Neural progenitor cell (in vitro differentiated cells): Measurements from ENCODE around the gene COG7. TPM values are rescaled to one million over a fixed set of nuclear protein-coding genes. Genes with fewer than 3 reads are reported as not detected.
"Not testable (repeated sequence)": the region's sequence is repeated elsewhere in the genome, so short reads cannot be mapped to it uniquely, and the experiment has no call there.

Experiments
- DNase-seq: peaks from one replicate; pipeline ENCODE4 v3.0.0-alpha.2; 2016; ENCODE audit warnings: low spot score
- H2AFZ ChIP-seq: fragments of 200-600 bp; sonication (generic); replicated peaks from 2 replicates; pipeline ENCODE4 v1.6.1; 2016; ENCODE audit warnings: antibody characterized with exemption
- H3F3A ChIP-seq: fragments of 200-600 bp; sonication (generic); 2 replicates; pipeline ENCODE4 v1.6.1; 2016; ENCODE audit warnings: antibody characterized with exemption, low read depth
- H3K27ac ChIP-seq: fragments of 200-600 bp; sonication (generic); 2 replicates; pipeline ENCODE4 v1.5.1; 2016; ENCODE audit warnings: mild to moderate bottlenecking
- H3K27me3 ChIP-seq: fragments of 200-600 bp; sonication (generic); 2 replicates; pipeline ENCODE4 v1.6.1; 2016; ENCODE audit warnings: mild to moderate bottlenecking, moderate library complexity
- H3K36me3 ChIP-seq: fragments of 200-600 bp; sonication (generic); 2 replicates; pipeline ENCODE4 v1.5.1; 2016
- H3K4me1 ChIP-seq: fragments of 200-600 bp; sonication (generic); 2 replicates; pipeline ENCODE4 v1.6.1; 2016; ENCODE audit warnings: mixed run types
- H3K4me2 ChIP-seq: fragments of 200-600 bp; sonication (generic); 2 replicates; pipeline ENCODE4 v1.6.1; 2016
- H3K4me3 ChIP-seq: fragments of 200-600 bp; sonication (generic); 2 replicates; pipeline ENCODE4 v1.5.1; 2016
- H3K79me2 ChIP-seq: fragments of 200-600 bp; sonication (generic); 2 replicates; pipeline ENCODE4 v1.6.1; 2016; ENCODE audit warnings: low read depth
- H3K9ac ChIP-seq: fragments of 200-600 bp; sonication (generic); 2 replicates; pipeline ENCODE4 v1.6.1; 2016
- H3K9me3 ChIP-seq: fragments of 200-600 bp; sonication (generic); 2 replicates; pipeline ENCODE4 v1.5.1; 2016; ENCODE audit warnings: low read depth
- H4K20me1 ChIP-seq: fragments of 200-600 bp; sonication (generic); 2 replicates; pipeline ENCODE4 v1.6.1; 2016; ENCODE audit warnings: low read depth
- H3K27ac Mint-ChIP-seq: 3 replicates; pipeline ENCODE4 v1.8.0; 2021; ENCODE audit warnings: mixed read lengths
- H3K27me3 Mint-ChIP-seq: 2 replicates; pipeline ENCODE4 v1.8.0; 2022; ENCODE audit warnings: low read depth, mild to moderate bottlenecking, inconsistent platforms, moderate library complexity, mixed read lengths; ENCODE audit not compliant: insufficient read depth
- H3K36me3 Mint-ChIP-seq: 3 replicates; pipeline ENCODE4 v1.8.0; 2021; ENCODE audit warnings: mixed read lengths
- H3K4me1 Mint-ChIP-seq: 3 replicates; pipeline ENCODE4 v1.8.0; 2021; ENCODE audit warnings: mixed read lengths
- H3K4me3 Mint-ChIP-seq: 3 replicates; pipeline ENCODE4 v1.8.0; 2021; ENCODE audit warnings: mild to moderate bottlenecking, moderate library complexity, mixed read lengths
- H3K9me3 Mint-ChIP-seq: 3 replicates; pipeline ENCODE4 v1.8.0; 2020; ENCODE audit warnings: mixed read lengths
- EZH2 ChIP-seq: fragments of 200-600 bp; sonication (generic); IDR thresholded peaks from 2 replicates; pipeline ENCODE4 v1.6.1; 2017; ENCODE audit warnings: antibody characterized with exemption, mild to moderate bottlenecking, moderate library complexity
- EZH2phosphoT487 ChIP-seq: fragments of 200-600 bp; sonication (generic); IDR thresholded peaks from 2 replicates; pipeline ENCODE4 v1.6.1; 2017; ENCODE audit warnings: antibody characterized with exemption
- total RNA-seq: library from RNA; depleted of rRNA; stranded (reverse); fragments of >200 nt; gene quantifications from 2 replicates; pipeline ENCODE4 v1.2.3, GENCODE V29; 2015; ENCODE audit warnings: low replicate concordance
- TF ChIP-seq, protein P1 (sequence below): fragments of 200-600 bp; sonication (generic); IDR thresholded peaks from 2 replicates; pipeline ENCODE4 v1.5.1; 2017; ENCODE audit warnings: antibody characterized with exemption, mild to moderate bottlenecking

Gene COG7
- total RNA-seq, 1 donor from 2014 or later: 21.6 TPM

DNA sequence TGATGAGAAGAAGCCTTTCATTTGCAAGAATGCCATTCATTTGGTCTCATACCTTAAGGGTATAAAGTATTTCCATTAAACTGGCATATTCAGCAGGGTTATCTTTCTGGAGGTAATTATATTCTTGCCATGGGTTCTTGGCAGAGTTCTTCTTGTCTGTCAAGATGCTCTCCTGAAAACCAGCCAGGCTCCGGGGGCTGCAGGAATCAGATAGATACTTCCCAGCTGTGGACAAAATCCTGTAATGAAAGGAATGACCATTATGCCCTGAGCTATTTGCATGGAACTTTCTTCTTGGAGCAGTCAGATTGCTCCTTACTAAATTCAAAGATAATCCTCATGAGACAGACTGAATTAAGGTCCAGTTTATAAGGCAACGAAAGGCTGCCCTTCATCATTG lies 47.0 kb downstream of the COG7 start:
- Histone ChIP-seq H3K27me3 (no peaks in the 10 kb centered on the region), H3K79me2 (no peaks in the 10 kb centered on the region), H4K20me1 (peaks cover 6% of the 10 kb centered on the region), H2AFZ (no peak overlapping the region), H3K9ac (no peak overlapping the region), H3K9me3 (no peaks in the 10 kb centered on the region), H3K4me3 (no peak overlapping the region), H3F3A (peaks cover 23% of the 10 kb centered on the region), H3K4me1 (peaks cover 19% of the 10 kb centered on the region), H3K36me3 (no peaks in the 10 kb centered on the region), H3K27ac (no peak overlapping the region), H3K4me2 (no peak overlapping the region)
- Mint-ChIP-seq H3K36me3 (peaks cover 29% of the 10 kb centered on the region), H3K27me3 (no peaks in the 10 kb centered on the region), H3K4me1 (peaks cover 37% of the 10 kb centered on the region), H3K4me3 (no peak overlapping the region), H3K9me3 (no peaks in the 10 kb centered on the region), H3K27ac (no peak overlapping the region)
- TF ChIP-seq EZH2phosphoT487: no peak
- DNase-seq: no peak

DNA sequence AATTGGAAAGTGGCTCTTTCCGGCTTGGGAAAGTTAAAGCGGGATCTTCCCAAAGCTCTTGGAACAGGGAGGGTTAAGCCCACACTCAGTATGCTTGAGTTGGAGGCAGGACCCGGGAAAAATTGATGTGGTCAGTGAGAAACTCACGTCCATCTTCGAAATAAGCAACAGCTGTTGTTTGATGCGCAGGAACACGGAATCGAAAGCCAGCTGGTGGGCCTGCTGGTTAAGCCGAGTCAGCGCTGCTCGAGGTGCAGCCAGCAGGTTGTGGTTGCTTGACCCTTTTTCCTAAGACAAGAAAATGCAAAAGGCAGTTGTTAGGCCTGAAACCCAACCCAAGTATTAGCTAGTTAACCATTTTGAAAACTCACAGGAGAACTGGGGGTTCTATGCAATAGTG lies 49.4 kb downstream of the COG7 start:
- Mint-ChIP-seq H3K36me3 (peaks cover 26% of the 10 kb centered on the region), H3K4me3 (no peak overlapping the region), H3K9me3 (no peaks in the 10 kb centered on the region)

DNA sequence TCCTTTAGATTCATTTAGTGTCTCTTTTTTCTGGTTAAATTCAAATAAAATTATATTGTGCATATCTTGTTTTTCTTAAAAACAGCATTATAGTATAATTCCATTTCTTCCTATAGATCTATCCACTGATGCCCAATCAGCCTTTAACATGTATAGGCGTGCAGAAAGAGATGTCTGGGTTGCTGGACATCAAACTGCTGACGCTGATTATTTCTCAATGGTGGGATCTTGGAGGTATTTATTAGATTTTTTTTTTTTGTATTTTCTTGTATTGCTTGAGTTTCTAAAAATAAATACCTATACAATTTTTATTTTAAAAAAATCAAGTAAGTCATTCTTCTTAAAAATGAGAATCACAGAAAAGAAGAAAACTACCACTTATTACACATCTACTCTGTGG lies 50.9 kb downstream of the COG7 start:
- H3K27ac ChIP-seq: no peak overlapping the region
- H3K27me3 ChIP-seq: no peaks in the 10 kb centered on the region
- H3K4me3 ChIP-seq: no peak overlapping the region
- H3K9me3 Mint-ChIP-seq: no peaks in the 10 kb centered on the region
- no peak for DNase-seq
- H3K36me3 Mint-ChIP-seq: peaks cover 31% of the 10 kb centered on the region
- H2AFZ ChIP-seq: no peak overlapping the region
- H3K9me3 ChIP-seq: no peaks in the 10 kb centered on the region
- H4K20me1 ChIP-seq: peaks cover 19% of the 10 kb centered on the region
- H3K4me3 Mint-ChIP-seq: no peak overlapping the region
- H3K4me2 ChIP-seq: no peak overlapping the region
- no peaks in the 10 kb centered on the region for H3K79me2 ChIP-seq
- peaks cover 25% of the 10 kb centered on the region for H3K4me1 ChIP-seq
- TF ChIP-seq, protein P1, sequence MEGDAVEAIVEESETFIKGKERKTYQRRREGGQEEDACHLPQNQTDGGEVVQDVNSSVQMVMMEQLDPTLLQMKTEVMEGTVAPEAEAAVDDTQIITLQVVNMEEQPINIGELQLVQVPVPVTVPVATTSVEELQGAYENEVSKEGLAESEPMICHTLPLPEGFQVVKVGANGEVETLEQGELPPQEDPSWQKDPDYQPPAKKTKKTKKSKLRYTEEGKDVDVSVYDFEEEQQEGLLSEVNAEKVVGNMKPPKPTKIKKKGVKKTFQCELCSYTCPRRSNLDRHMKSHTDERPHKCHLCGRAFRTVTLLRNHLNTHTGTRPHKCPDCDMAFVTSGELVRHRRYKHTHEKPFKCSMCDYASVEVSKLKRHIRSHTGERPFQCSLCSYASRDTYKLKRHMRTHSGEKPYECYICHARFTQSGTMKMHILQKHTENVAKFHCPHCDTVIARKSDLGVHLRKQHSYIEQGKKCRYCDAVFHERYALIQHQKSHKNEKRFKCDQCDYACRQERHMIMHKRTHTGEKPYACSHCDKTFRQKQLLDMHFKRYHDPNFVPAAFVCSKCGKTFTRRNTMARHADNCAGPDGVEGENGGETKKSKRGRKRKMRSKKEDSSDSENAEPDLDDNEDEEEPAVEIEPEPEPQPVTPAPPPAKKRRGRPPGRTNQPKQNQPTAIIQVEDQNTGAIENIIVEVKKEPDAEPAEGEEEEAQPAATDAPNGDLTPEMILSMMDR: no peak
- TF ChIP-seq EZH2phosphoT487 (no peak), EZH2 (no peak)
- no peak overlapping the region for H3K27ac Mint-ChIP-seq
- peaks cover 29% of the 10 kb centered on the region for H3K4me1 Mint-ChIP-seq
- H3K9ac ChIP-seq: no peak overlapping the region
- no peaks in the 10 kb centered on the region for H3K27me3 Mint-ChIP-seq
- no peaks in the 10 kb centered on the region for H3K36me3 ChIP-seq
- H3F3A ChIP-seq: peaks cover 28% of the 10 kb centered on the region

More for the DNA sequence above, 49.4 kb downstream of the COG7 start:
- Mint-ChIP-seq H3K27ac (no peak overlapping the region), H3K27me3 (no peaks in the 10 kb centered on the region), H3K4me1 (peaks cover 40% of the 10 kb centered on the region)
- no peaks in the 10 kb centered on the region for H3K27me3 ChIP-seq
- H3K4me2 ChIP-seq: no peak overlapping the region
- peaks cover 30% of the 10 kb centered on the region for H3F3A ChIP-seq
- peaks cover 27% of the 10 kb centered on the region for H3K4me1 ChIP-seq
- no peaks in the 10 kb centered on the region for H3K9me3 ChIP-seq
- peaks cover 16% of the 10 kb centered on the region for H4K20me1 ChIP-seq
- no peak for DNase-seq
- H2AFZ ChIP-seq: no peak overlapping the region
- no peak overlapping the region for H3K27ac ChIP-seq
- no peak overlapping the region for H3K4me3 ChIP-seq
- H3K9ac ChIP-seq: no peak overlapping the region
- H3K79me2 ChIP-seq: no peaks in the 10 kb centered on the region
- TF ChIP-seq EZH2 (no peak), EZH2phosphoT487 (no peak)
- TF ChIP-seq, protein P1: no peak
- no peaks in the 10 kb centered on the region for H3K36me3 ChIP-seq

DNA sequence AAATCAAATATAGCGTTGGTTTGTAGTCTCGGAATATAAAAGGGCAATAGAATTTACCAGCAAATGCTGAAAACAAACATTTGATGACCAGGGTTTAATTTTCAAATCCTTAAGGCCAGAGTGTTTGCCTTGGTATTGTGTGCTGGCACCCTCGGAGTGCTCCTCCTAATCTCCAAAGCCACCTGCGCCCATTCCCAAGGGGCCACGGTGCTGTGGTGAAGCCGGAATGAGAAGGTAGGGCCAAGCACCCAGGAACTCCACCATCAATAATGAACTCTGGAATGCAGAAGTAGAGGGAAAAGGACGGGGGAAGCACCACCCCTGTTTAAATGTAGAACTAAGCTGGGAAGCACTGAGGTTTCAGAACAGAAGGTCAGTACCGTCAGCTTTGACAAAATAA lies 51.9 kb downstream of the COG7 start:
- no peak overlapping the region for H3K4me3 ChIP-seq
- no peaks in the 10 kb centered on the region for H3K27me3 ChIP-seq
- H3F3A ChIP-seq: peaks cover 28% of the 10 kb centered on the region
- H3K9me3 ChIP-seq: no peaks in the 10 kb centered on the region
- H3K9ac ChIP-seq: no peak overlapping the region
- no peak overlapping the region for H3K4me3 Mint-ChIP-seq
- TF ChIP-seq EZH2 (no peak), EZH2phosphoT487 (no peak)
- TF ChIP-seq, protein P1: no peak
- H3K27ac Mint-ChIP-seq: no peak overlapping the region
- H3K27me3 Mint-ChIP-seq: no peaks in the 10 kb centered on the region
- peak overlapping the region; percentile 84 for H3K4me2 ChIP-seq
- peaks cover 25% of the 10 kb centered on the region for H3K4me1 ChIP-seq
- DNase-seq: no peak
- no peaks in the 10 kb centered on the region for H3K36me3 ChIP-seq
- H4K20me1 ChIP-seq: peaks cover 19% of the 10 kb centered on the region
- H3K4me1 Mint-ChIP-seq: peaks cover 28% of the 10 kb centered on the region
- no peaks in the 10 kb centered on the region for H3K79me2 ChIP-seq
- no peaks in the 10 kb centered on the region for H3K9me3 Mint-ChIP-seq
- H3K36me3 Mint-ChIP-seq: peaks cover 28% of the 10 kb centered on the region
- no peak overlapping the region for H3K27ac ChIP-seq
- H2AFZ ChIP-seq: no peak overlapping the region

- H3K79me2 ChIP-seq, H3K9ac ChIP-seq, H3K9me3 Mint-ChIP-seq, DNase-seq, H3K4me3 ChIP-seq, H3K27ac ChIP-seq, H3K9me3 ChIP-seq, H3K4me3 Mint-ChIP-seq, H2AFZ ChIP-seq, H3K27me3 Mint-ChIP-seq, H3K27me3 ChIP-seq, H3K36me3 ChIP-seq: not testable (repeated sequence)
- Mint-ChIP-seq H3K27ac (peak overlapping the region; percentile 47), H3K36me3 (peaks cover 26% of the 10 kb centered on the region), H3K4me1 (peaks cover 28% of the 10 kb centered on the region)
- Histone ChIP-seq H4K20me1 (peaks cover 19% of the 10 kb centered on the region), H3F3A (peaks cover 28% of the 10 kb centered on the region), H3K4me2 (peak overlapping the region; percentile 84), H3K4me1 (peaks cover 25% of the 10 kb centered on the region)
These were observed 52.5 kb downstream of the COG7 start for GRCh38 chr16:23400447-23400846.
